ENCODE measurements around the gene CARD8.
"Not testable (repeated sequence)": the region's sequence is repeated elsewhere in the genome, so short reads cannot be mapped to it uniquely, and the experiment has no call there.

The CARD8 gene

GRCh38 chr19:48260359-48260714 lies 4.6 kb upstream of the CARD8 start:
- not testable (repeated sequence) for DNase-seq

DNA sequence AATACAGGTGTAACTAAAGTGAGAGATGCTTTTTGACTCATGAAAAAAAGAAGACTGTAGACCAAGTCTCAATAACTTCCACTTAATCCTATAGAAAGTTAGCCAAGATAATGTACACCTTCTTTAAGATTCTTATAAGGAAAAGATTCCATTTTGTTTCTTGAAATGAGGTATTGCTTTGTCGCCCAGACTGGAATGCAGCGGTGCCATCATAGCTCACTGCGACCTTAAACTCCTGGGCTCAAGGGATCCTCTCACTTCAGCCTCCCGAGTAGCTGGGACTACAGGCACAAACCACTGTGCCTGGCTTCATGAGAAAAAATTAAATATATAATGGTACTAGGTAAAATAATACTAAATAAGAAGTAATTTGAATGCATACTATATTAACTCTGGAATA lies 3.3 kb upstream of the CARD8 start:
- not testable (repeated sequence) for DNase-seq

GRCh38 chr19:48258350-48258749 lies 2.6 kb upstream of the CARD8 start:
- peak; percentile 40 for DNase-seq

- no peak for DNase-seq
Measured at GRCh38 chr19:48254529-48254970, 1.2 kb downstream of the CARD8 start.

- DNase-seq, result no peak
Measured at GRCh38 chr19:48253999-48254398, 1.7 kb downstream of the CARD8 start.

GRCh38 chr19:48252609-48253008 lies 3.1 kb downstream of the CARD8 start:
- no peak for DNase-seq

GRCh38 chr19:48250290-48251025 lies 5.3 kb downstream of the CARD8 start:
- DNase-seq, result no peak

DNA sequence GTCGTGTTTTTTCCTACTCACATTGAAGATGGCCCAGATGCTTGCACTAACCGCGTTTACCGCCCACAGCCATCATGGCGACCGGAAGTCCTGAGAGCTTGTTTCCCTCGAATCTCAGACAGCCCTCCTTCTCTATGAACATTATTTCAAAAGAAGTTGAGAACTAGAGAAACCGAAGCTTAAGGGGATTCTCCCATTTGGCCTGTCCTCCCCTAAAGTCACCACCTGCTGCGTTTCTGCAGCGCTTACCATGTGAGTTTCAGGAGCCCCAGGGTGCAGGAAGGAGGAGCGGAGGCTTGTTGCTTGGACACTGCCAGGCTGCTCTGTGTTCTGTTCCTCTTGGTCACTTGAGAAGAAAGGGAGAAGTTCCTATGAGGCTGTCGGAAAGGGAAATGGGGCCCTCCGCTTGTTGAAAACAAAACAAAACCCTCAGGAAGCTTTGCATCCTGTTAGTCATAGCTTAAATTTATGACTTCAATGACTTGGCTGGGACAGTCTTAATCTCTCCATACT lies 6.2 kb downstream of the CARD8 start:
- DNase-seq, result peak; percentile 77

DNA sequence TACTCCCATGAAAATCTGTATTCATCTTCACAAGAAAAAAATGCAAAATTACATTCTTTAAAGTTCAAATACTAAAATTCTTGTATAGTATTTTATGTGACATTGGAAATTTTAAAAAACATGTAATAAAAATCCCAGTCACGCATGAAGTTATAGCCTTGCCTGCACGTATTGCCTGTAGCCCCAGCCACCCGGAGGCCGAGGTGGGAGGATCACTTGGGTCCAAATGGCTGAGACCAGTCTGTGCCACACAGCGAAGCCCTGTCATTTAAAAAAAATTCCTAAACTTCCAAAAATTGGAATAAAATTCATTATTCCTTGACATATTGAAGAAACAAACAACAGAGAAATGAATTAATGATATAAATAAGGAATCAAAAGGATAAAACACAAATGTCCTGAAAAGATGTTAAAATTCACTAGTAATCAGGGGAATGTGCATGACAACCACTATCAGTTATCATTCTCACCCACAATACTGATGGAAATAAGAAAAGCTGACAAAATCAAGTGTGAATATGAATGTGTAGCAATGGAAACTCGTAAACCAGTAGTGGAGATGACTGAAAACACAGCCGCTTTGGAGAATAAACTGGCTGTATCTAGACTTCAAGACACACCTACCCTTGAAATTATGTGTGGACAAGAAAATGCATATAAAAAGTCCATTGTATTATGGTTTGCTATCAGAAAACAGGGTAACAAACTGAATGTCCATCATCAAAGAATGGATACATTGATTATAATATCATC lies 7.5 kb downstream of the CARD8 start:
- DNase-seq, result peak; percentile 17

- DNase-seq, result no peak
Measured at GRCh38 chr19:48247212-48247611, 8.5 kb downstream of the CARD8 start.

DNA sequence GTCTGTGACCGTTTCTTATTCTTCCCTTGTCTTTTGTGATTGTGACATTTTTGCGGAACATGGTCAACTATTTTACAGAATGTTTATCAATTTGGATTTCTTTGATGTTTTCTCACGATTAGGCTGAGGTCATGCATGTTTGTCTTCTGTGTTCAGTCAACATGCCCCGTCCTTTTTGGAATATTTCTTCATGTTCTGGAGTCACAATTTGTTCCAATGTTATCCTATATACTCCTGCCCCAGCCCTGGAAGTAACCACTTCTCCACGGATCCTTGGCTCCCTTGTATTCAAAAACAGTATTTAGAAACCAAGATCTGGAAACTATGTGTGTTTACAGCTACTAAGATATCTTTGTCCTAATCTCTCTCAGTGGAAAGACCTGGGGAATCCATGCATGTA lies 9.6 kb downstream of the CARD8 start:
- no peak for DNase-seq

DNA sequence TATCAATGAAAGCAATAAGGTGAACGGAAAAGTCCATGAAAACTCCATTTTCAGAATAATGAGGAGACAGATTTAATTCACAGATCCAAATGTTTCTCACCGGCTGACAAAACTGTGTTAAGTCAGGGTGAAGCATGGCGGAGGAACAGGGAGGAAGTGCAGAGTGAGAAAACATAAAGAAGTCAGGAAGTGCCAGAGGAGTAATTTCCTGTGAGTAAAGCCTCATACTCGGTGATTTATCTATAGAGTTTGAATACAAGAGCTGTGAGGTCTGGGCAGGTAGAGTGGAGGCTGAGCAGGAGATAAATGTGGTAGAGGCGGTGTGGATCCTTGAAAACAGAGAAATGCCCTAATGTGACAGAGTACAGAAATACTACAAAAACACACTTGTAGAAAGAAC lies 11.4 kb downstream of the CARD8 start:
- DNase-seq, result peak; percentile 65

DNA sequence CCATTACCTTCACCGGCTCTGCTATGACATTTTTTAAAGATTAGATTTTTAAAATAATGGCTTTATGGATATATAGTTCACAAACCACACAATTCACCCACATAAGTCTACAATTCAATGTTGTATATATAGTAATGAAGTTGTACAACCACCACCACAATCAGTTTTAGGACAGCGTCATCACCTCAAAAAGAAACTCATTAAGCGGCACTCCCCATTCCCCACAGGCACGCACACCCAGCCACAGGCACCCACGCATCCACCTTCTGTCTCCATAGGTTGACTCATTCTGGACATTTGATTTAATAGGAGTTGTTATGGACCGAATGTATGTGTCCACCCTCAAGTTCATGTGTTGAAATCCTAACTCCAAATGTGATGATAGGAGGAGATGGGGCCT lies 13.9 kb downstream of the CARD8 start:
- not testable (repeated sequence) for DNase-seq

DNA sequence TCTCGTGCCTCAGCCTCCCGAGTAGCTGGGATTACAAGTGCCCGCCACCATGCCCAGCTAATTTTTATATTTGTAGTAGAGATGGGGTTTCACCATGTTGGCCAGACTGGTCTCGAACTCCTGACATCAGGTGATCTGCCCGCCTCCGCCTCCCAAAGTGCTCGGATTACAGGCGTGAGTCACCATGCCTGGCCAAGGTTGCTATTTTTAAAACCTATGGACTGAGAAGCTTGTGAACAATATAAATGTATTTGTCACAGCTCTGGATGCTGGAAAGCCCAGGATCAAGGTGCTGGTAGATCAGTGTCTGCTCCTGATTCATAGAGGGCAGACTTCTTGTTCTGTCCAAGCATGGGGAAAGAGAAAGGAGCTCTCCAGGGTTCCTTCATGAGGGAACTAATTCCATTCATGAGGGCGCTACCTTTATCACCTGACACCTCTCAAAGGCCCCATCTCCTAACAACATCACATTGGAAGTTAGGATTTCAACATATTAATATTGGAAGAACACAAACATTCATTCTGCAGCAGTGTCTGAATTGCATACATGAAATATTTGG lies 16.1 kb downstream of the CARD8 start:
- DNase-seq, result no peak

GRCh38 chr19:48239120-48239519 lies 16.6 kb downstream of the CARD8 start:
- no peak for DNase-seq

DNA sequence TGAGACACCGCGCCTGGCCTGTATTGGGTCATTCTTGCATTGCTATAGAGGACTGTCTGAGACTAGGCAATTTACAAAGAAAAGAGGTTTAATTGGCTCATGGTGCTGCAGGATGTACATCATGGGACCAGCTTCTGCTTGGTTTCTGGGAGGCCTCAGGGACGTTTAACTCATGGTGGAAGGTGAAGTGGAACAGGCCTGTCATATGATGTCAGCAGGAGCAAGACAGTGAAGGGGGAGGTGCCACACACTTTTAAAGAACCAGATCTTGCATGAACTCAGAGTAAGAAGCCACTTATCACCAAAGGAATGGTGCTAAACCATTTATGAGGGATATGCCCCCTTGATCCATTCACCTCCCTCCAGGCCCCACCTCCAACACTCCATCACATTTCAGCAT lies 18.7 kb downstream of the CARD8 start:
- no peak for DNase-seq

GRCh38 chr19:48230555-48231129 lies 25.1 kb downstream of the CARD8 start:
- DNase-seq, result no peak

GRCh38 chr19:48221628-48222027 lies 34.1 kb downstream of the CARD8 start:
- no peak for DNase-seq

DNA sequence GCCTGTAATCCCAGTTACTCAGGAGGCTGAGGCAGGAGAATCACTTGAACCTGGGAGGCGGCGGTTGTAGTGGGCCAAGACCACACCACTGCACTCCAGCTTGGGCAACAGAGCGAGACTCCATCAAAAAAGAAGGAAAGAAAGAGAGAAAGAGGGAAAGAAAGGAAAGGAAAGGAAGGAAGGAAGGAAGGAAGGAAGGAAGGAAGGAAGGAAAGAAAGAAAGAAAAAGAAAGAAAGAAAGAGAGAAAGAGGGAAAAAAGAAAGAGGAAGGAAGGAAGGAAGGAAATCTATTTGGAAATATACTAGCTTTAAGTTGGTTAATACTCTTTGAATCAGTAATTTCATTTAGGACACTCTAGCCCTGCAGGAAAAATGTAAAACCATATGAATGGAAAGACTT lies 34.9 kb downstream of the CARD8 start:
- DNase-seq, result not testable (repeated sequence)

GRCh38 chr19:48218997-48219396 lies 36.7 kb downstream of the CARD8 start:
- DNase-seq, result no peak

GRCh38 chr19:48216933-48217332 lies 38.8 kb downstream of the CARD8 start:
- no peak for DNase-seq

DNA sequence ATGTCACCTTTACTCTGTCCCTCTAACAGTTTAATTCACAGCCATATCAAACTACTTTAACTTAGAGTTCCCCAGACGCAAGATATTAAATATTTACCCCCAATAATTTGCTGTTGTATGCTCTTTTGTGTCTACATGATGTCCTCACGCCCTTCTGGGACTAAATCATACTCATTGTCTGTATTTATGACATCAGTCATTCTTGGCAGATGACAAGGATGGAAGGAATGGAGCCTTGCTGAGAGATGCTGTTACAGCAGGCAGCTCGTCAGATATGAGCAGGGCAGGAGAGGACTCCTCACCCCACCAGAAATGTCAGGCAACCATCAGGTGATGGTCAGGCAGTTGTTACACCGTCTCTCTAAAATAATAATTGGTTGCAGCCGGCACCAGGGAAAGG lies 41.8 kb downstream of the CARD8 start:
- no peak for DNase-seq

GRCh38 chr19:48210005-48210404 lies 45.7 kb downstream of the CARD8 start:
- DNase-seq, result no peak
